Stimulated activated CD4-positive, alpha-beta T cell treated with anti-CD3 and anti-CD28 coated beads, Interleukin-12 subunit alpha, Interleukin-12 subunit beta, amount 100 ng/mL, for 4 hours (primary cell): ENCODE measurements around the gene BAZ1A.
"Not testable (repeated sequence)": the region's sequence is repeated elsewhere in the genome, so short reads cannot be mapped to it uniquely, and the experiment has no call there.

Experiments used
- DNase-seq: peaks from one replicate; pipeline ENCODE4 v3.0.0-alpha.2; 2020

Gene BAZ1A

GRCh38 chr14:34857689-34858449 lies 17.3 kb downstream of the BAZ1A start:
- DNase-seq: no peak

GRCh38 chr14:34853041-34853440 lies 22.1 kb downstream of the BAZ1A start:
- no peak for DNase-seq

- no peak for DNase-seq
These were observed 23.8 kb downstream of the BAZ1A start for GRCh38 chr14:34851395-34851794.

- no peak for DNase-seq
These were observed 29.3 kb downstream of the BAZ1A start for GRCh38 chr14:34845869-34846268.

GRCh38 chr14:34843011-34843554 lies 32.1 kb downstream of the BAZ1A start:
- no peak for DNase-seq

- no peak for DNase-seq
These were observed 37.3 kb downstream of the BAZ1A start for GRCh38 chr14:34837801-34838322.

- DNase-seq: no peak
These were observed 39.8 kb downstream of the BAZ1A start for GRCh38 chr14:34835312-34835711.

- no peak for DNase-seq
These were observed 41.3 kb downstream of the BAZ1A start for GRCh38 chr14:34833549-34834523.

GRCh38 chr14:34826661-34827060 lies 48.5 kb downstream of the BAZ1A start:
- DNase-seq: no peak

- no peak for DNase-seq
These were observed 50.3 kb downstream of the BAZ1A start for GRCh38 chr14:34824826-34825225.

- DNase-seq: no peak
These were observed 50.9 kb downstream of the BAZ1A start for GRCh38 chr14:34824256-34824655.

- DNase-seq: no peak
These were observed 57.4 kb downstream of the BAZ1A start for GRCh38 chr14:34817768-34818167.

GRCh38 chr14:34810028-34810427 lies 65.1 kb downstream of the BAZ1A start:
- DNase-seq: no peak

- no peak for DNase-seq
These were observed 68.9 kb downstream of the BAZ1A start for GRCh38 chr14:34806257-34806656.

- no peak for DNase-seq
These were observed 70.2 kb downstream of the BAZ1A start for GRCh38 chr14:34804933-34805332.

- not testable (repeated sequence) for DNase-seq
These were observed 76.3 kb downstream of the BAZ1A start for GRCh38 chr14:34798861-34799260.

- no peak for DNase-seq
These were observed 77.2 kb downstream of the BAZ1A start for GRCh38 chr14:34797747-34798583.

- no peak for DNase-seq
These were observed 78.3 kb downstream of the BAZ1A start for GRCh38 chr14:34796902-34797301.

GRCh38 chr14:34794941-34795340 lies 80.2 kb downstream of the BAZ1A start:
- no peak for DNase-seq

- DNase-seq: no peak
These were observed 80.9 kb downstream of the BAZ1A start for GRCh38 chr14:34794217-34794616.

- DNase-seq: no peak
These were observed 82.6 kb downstream of the BAZ1A start for GRCh38 chr14:34792598-34792997.

GRCh38 chr14:34785223-34786006 lies 89.7 kb downstream of the BAZ1A start:
- DNase-seq: no peak
